Cardiac muscle cell (in vitro differentiated cells and primary cell): ENCODE results near the gene TAB3. TPM values are rescaled to one million over a fixed set of nuclear protein-coding genes. Genes with fewer than 3 reads are reported as not detected.
A peak's percentile ranks its signal among the peaks of the same experiment; 100 is the strongest.

Experiments
- DNase-seq, 2 donors: peaks; one replicate each; pipeline versions ENCODE4 v3.0.0 to v3.0.0-alpha.2; 2010 to 2017; ENCODE audit warnings: low read depth in 1 of 2, low spot score in 1 of 2
- H3K27ac ChIP-seq: fragments of 200-600 bp; sonication (generic); 2 replicates; pipeline ENCODE4 v1.5.1; 2016
- H3K27me3 ChIP-seq: fragments of 200-600 bp; sonication (generic); 2 replicates; pipeline ENCODE4 v1.6.0; 2016; ENCODE audit warnings: control low read depth
- H3K36me3 ChIP-seq: fragments of 200-600 bp; sonication (generic); 2 replicates; pipeline ENCODE4 v1.5.1; 2016; ENCODE audit warnings: control low read depth
- H3K4me1 ChIP-seq: fragments of 200-600 bp; sonication (generic); 2 replicates; pipeline ENCODE4 v1.8.1; 2017; ENCODE audit warnings: low read depth, mild to moderate bottlenecking, mixed run types
- H3K4me3 ChIP-seq: fragments of 200-600 bp; sonication (generic); 2 replicates; pipeline ENCODE4 v1.5.1; 2016; ENCODE audit warnings: mild to moderate bottlenecking
- H3K9me3 ChIP-seq: fragments of 200-600 bp; sonication (generic); 2 replicates; pipeline ENCODE4 v1.5.1; 2017; ENCODE audit warnings: low read depth, mild to moderate bottlenecking, control low read depth
- polyA plus RNA-seq: library from polyadenylated mRNA; unstranded; fragments of >200 nt; fragmentation: Nextera tagmentation; extraction: Ambion mirVana; gene quantifications from 2 replicates; pipeline ENCODE4 v1.2.1, GENCODE V29; 2016
- total RNA-seq: library from RNA; depleted of rRNA; stranded (reverse); fragments of >200 nt; gene quantifications from 2 replicates; pipeline ENCODE4 v1.2.3, GENCODE V29; 2016
- TF ChIP-seq, protein P1 (sequence below): IDR thresholded peaks from 2 replicates; pipeline ENCODE4 v1.5.1; 2012; ENCODE audit warnings: low read depth, mild to moderate bottlenecking, low read length

TAB3 gene
- total and polyA plus RNA-seq, 2 experiments from 2014 or later: 10.1 to 32.3 TPM

GRCh38 chrX:30875957-30876356 lies 13.1 kb downstream of the TAB3 start:
- peak in 1 of 2 donors; percentile 63 for DNase-seq
- Histone ChIP-seq H3K27ac (no peak overlapping the region), H3K4me1 (no peaks in the 10 kb centered on the region), H3K27me3 (no peaks in the 10 kb centered on the region), H3K36me3 (no peaks in the 10 kb centered on the region), H3K9me3 (no peaks in the 10 kb centered on the region), H3K4me3 (no peak overlapping the region)
- TF ChIP-seq, protein P1, sequence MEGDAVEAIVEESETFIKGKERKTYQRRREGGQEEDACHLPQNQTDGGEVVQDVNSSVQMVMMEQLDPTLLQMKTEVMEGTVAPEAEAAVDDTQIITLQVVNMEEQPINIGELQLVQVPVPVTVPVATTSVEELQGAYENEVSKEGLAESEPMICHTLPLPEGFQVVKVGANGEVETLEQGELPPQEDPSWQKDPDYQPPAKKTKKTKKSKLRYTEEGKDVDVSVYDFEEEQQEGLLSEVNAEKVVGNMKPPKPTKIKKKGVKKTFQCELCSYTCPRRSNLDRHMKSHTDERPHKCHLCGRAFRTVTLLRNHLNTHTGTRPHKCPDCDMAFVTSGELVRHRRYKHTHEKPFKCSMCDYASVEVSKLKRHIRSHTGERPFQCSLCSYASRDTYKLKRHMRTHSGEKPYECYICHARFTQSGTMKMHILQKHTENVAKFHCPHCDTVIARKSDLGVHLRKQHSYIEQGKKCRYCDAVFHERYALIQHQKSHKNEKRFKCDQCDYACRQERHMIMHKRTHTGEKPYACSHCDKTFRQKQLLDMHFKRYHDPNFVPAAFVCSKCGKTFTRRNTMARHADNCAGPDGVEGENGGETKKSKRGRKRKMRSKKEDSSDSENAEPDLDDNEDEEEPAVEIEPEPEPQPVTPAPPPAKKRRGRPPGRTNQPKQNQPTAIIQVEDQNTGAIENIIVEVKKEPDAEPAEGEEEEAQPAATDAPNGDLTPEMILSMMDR: no peak

- H3K4me3 ChIP-seq: no peak overlapping the region
- H3K9me3 ChIP-seq: no peaks in the 10 kb centered on the region
- TF ChIP-seq, protein P1: no peak
- H3K4me1 ChIP-seq: no peaks in the 10 kb centered on the region
- no peaks in the 10 kb centered on the region for H3K27me3 ChIP-seq
- H3K27ac ChIP-seq: no peak overlapping the region
- H3K36me3 ChIP-seq: no peaks in the 10 kb centered on the region
- DNase-seq: no peak
Observed at GRCh38 chrX:30874851-30875250, 14.2 kb downstream of the TAB3 start.

DNA sequence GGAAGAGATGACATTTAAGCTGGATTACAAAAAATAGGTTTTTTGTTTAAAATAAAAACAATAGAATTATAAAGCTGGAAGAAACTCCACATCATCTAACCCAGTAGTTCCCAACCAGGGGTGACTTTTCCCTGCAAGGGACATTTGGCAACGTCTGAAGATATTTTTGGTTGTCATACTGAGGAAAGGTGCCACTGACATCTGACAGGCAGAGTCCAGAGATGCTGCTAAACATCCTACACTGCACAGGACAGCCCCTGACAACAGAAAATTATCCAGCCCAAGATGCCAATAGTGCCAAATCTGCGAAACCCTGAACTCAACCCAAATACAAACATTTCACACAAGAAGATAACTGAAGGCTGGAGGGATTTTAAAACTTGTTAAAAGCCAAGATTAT lies 18.5 kb downstream of the TAB3 start:
- H3K27ac ChIP-seq: no peak overlapping the region
- TF ChIP-seq, protein P1: no peak
- H3K4me1 ChIP-seq: no peaks in the 10 kb centered on the region
- DNase-seq: no peak
- H3K27me3 ChIP-seq: no peaks in the 10 kb centered on the region
- no peaks in the 10 kb centered on the region for H3K36me3 ChIP-seq
- no peaks in the 10 kb centered on the region for H3K9me3 ChIP-seq
- H3K4me3 ChIP-seq: no peak overlapping the region

GRCh38 chrX:30865612-30866011 lies 23.4 kb downstream of the TAB3 start:
- H3K27ac ChIP-seq: no peak overlapping the region
- no peaks in the 10 kb centered on the region for H3K27me3 ChIP-seq
- H3K36me3 ChIP-seq: no peaks in the 10 kb centered on the region
- no peak for DNase-seq
- TF ChIP-seq, protein P1: no peak
- no peaks in the 10 kb centered on the region for H3K9me3 ChIP-seq
- no peaks in the 10 kb centered on the region for H3K4me1 ChIP-seq
- no peak overlapping the region for H3K4me3 ChIP-seq

DNA sequence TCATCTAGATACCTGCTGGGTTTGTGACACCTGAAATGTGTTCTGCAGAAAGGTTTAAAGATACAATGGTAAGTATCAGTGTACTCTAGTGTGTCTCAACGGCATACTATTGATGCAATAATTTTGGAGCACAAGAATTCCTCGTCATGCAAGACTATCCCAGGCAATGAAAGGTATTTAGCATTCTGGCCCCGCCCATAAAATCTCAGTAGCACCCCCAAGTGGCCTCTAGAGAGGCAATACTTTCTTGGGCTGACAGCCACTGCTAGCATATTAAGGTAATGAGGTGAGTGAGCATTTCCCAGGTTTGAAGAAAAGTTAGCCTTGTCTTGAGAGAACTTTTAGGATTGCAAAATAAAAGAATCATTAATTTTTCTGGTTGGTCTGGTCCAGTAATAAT lies 24.0 kb downstream of the TAB3 start:
- no peaks in the 10 kb centered on the region for H3K4me1 ChIP-seq
- H3K4me3 ChIP-seq: no peak overlapping the region
- H3K9me3 ChIP-seq: no peaks in the 10 kb centered on the region
- DNase-seq: peak; percentile 5 to 32
- no peaks in the 10 kb centered on the region for H3K27me3 ChIP-seq
- H3K36me3 ChIP-seq: no peaks in the 10 kb centered on the region
- H3K27ac ChIP-seq: no peak overlapping the region
- TF ChIP-seq, protein P1: no peak

GRCh38 chrX:30864383-30864785 lies 24.7 kb downstream of the TAB3 start:
- Histone ChIP-seq H3K36me3 (no peaks in the 10 kb centered on the region), H3K4me1 (no peaks in the 10 kb centered on the region), H3K27me3 (no peaks in the 10 kb centered on the region), H3K9me3 (no peaks in the 10 kb centered on the region), H3K4me3 (no peak overlapping the region), H3K27ac (no peak overlapping the region)
- TF ChIP-seq, protein P1: no peak
- DNase-seq: peak in 1 of 2 donors; percentile 16
